Measurements from ENCODE around the gene NECAB3. TPM values are rescaled to one million over a fixed set of nuclear protein-coding genes. Genes with fewer than 3 reads are reported as not detected.
"Not testable (repeated sequence)": the region's sequence is repeated elsewhere in the genome, so short reads cannot be mapped to it uniquely, and the experiment has no call there.

NECAB3 gene
- total RNA-seq, 1 donor from 2014 or later: 18.2 TPM

DNA sequence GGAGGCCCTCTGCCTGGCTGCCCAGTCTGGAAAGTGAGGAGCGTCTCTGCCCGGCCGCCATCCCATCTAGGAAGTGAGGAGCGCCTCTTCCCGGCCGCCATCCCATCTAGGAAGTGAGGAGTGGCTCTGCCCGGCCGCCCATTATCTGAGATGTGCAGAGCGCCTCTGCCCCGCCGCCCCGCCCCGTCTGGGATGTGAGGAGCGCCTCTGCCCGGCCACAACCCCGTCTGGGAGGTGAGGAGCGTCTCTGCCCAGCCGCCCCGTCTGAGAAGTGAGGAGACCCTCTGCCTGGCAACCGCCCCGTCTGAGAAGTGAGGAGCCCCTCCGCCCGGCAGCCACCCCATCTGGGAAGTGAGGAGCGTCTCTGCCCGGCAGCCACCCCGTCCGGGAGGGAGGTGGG is 24.7 kb upstream of the NECAB3 start:
- DNase-seq (ENCODE audit: extremely low read depth, low read depth, low spot score): not testable (repeated sequence)

DNA sequence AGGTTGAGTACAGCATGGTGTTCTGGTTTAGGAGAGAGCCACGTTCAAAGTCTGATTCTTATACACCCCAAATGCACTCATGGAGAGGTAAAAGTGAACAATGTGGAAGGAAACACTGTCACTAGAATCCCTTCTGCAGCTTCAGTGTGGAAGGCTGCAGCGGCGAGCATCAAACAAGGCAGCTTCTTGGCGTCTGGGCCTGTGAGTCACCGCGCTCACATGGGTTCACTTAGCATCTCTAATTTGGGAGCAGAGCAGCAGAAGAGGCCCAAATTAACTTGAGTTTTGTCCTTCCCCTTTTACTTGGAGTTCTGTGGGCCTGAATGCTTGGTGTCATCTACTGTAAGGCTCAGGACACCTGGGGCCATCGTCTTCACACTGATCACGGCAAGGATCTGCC is 22.9 kb upstream of the NECAB3 start:
- DNase-seq (ENCODE audit: extremely low read depth, low read depth, low spot score): no peak

DNA sequence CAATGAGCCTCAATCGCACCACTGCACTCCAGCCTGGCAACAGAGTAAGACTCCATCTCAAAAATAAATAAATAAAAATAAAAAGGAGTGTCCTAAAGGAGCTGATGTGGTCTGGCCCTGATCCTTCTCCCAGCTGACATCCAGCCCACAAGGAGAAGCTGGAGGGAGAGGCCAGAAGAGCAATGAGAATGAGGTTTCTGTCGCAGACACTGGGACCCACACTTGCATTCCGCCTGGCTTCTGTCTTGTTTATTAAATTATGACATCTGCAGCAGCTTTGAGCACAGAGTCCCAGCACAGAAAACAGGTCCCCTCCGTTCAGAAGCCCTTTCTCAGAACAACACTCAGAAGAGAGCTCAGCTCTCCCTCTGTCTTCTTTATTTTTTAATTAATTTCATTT is 22.2 kb upstream of the NECAB3 start:
- DNase-seq (ENCODE audit: extremely low read depth, low read depth, low spot score): no peak

DNA sequence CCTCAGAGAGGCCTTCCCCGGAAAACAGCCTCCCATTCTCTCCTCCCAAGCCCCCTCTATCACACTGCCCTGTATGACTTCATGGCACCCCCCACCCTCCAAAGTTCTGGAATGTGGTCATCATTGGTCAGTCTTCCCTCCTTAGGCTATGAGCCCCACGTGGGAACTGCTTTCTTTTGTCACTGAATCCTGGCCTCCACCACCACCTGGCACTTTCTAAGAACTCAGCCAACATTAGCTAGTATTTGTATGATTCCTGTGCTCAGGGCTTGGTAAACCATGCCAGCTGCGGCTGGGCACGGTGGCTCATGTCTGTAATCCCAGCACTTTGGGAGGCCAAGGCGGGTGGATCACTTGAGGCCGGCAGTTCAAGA is 20.4 kb upstream of the NECAB3 start:
- no peak for DNase-seq (ENCODE audit: extremely low read depth, low read depth, low spot score)

DNA sequence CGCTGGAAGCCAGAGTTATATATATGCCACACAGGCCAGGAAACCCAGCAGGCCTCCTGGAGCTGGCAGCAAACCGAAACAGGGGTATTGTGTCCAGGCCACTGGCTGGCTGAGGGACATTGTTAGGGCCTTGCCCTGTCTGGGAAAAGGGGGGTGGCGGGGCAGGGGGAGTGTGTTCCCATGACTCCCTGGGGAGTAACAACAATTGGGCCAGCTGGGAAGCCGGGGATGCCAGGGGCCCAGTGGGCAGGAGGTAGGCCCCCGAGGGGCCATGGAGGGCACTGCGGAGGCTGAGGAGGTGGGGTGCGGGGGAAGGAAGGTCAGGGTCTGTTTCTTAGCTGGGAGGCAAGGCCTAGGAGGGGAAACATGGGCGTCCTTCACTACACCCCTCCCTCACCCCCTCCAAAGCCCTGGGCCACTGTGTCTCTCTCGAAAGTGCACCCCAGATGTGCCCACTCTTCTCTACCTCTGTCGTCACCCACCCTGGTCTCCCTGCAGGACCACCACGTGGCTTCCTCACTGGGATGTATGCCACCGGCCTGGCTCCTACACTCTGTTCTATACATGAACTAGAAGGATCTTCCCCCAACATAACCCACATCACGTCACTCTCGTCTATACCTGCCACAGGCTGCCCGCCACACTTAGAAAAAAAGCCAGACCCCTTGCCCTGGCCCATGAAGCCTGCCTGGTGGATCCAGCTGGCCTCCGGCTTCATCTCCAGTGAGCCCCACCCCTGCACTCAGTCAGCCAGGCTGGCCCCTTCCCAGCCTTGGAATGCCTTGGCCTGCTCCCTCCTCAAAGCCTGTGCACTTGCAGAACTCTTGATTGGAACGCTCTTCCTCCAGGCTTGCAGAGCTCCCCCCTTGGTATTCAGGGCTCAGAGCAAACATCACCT is 19.8 kb upstream of the NECAB3 start:
- DNase-seq (ENCODE audit: extremely low read depth, low read depth, low spot score): no peak

DNA sequence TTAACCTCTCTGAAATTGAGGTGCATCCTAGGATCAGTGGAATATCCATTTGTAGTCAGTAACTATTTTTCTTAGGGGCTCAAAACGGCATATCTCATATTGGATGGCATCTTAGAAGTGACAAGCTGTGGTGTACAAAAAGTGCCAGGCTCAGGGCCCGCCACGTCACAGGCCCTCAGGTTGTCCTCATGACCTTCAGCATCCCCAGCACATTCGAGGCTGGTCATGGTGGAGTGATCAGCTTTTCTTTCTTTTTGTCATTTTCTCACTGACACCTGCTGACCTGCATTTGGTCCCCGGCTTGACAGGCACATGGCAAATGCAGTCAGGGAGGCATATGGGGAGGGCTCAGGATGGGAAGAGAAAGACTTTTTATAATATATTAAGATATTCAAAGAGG is 19.1 kb upstream of the NECAB3 start:
- no peak for DNase-seq (ENCODE audit: extremely low read depth, low read depth, low spot score)

DNA sequence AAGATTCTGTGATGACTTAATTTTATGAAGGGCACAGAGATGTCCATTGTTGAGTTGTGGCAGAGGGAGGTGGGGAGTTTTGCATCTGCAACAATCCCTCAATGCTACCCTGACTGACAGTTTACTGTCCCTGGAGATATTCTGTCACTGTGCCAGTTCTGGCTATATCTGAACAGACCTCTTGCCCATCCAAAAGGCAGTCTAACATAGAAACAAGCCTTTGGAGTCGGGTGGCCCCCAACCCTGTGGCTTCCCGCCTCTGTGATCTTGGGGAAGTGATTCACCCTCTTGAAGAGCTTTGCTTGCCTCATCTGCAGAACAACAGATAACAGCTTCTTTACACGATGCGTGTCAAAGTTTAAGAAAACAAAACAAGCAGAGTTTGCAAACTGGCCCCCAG is 15.7 kb upstream of the NECAB3 start:
- DNase-seq (ENCODE audit: extremely low read depth, low read depth, low spot score): no peak

DNA sequence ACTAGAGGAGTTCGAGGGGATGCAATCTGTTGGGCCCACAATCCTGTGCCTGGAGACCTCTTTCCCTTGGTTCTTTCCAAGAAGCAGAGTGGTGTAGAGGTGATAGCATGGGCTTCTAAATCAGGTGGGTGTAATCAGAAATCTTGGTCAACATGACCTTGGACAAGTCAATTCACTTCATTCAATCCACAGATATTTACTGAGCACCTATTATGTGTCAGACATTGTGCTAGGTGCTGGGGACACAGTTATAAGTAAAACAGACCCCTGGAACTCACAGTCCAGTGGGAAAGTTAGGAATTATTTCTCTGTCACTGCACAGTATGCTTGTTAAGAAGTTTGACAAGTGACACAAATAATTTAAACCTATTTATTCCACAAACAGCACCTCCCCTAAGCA is 15.3 kb upstream of the NECAB3 start:
- DNase-seq (ENCODE audit: extremely low read depth, low read depth, low spot score): no peak

DNA sequence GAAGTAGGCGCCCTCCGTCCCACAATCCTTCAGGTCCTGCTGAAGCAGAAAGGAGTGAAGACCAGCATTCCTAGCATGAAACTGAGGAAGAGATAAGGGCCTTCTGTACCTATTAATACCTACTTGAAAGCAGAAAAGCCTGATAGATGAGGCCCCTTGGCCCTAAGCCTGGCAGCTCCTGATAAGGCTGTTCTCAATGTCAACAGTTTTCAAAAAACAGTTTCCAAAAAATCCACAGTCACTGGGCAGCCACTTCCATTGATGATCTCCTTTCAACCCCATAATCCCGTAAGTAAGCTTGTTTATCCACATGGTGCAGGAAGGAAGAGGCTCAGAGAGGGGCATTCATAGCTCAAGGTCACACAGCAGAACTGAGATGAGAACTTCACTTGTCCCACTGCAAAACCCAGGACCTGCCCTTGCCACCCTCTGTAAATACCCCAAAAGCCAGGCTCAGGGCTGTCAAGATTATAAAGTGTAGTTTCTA is 14.8 kb upstream of the NECAB3 start:
- DNase-seq (ENCODE audit: extremely low read depth, low read depth, low spot score): no peak

DNA sequence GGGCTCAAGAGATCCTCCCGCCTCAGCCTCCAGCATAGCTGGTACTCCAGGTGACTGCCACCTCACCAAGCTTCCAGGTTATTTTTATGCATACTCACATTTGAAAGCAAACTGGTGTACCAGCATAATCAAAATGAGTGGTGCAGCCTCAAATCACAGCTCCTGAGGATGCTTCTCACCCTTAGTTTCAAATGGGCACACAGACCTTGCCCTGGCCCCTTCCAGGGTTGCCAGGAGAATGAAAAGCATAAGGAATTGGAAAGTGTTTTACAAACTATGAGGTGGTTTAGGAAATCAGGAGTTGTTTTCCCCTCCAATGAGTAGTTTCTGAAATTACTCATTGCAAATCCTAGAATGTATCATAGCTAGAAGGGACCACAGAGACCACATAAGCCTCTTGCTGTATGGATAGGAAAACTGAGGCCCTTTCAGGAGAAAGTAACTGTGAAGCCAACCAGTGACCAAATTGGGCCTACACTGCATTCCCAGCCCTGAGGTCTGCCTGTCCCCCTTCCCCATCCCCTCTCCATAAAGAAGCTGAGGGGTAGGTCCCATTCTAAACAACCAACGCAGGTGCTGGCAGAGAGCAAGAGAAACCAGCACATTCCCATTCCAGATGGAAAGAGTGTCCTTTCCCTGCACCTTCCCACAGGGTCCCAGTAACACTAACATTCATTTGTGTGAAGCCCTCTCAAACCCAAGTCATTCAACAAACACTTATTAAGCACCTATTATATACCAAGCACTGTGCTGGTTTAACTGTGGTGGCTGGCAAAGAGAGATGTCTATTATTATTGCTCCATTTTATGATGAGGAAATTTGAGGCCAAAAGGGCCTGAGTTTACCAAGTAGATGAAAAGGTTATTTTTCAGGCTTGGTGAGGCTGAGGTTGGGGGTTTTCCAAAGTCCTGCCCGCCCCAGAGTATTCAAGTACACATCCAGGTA is 14.0 kb upstream of the NECAB3 start:
- DNase-seq (ENCODE audit: extremely low read depth, low read depth, low spot score): no peak

DNA sequence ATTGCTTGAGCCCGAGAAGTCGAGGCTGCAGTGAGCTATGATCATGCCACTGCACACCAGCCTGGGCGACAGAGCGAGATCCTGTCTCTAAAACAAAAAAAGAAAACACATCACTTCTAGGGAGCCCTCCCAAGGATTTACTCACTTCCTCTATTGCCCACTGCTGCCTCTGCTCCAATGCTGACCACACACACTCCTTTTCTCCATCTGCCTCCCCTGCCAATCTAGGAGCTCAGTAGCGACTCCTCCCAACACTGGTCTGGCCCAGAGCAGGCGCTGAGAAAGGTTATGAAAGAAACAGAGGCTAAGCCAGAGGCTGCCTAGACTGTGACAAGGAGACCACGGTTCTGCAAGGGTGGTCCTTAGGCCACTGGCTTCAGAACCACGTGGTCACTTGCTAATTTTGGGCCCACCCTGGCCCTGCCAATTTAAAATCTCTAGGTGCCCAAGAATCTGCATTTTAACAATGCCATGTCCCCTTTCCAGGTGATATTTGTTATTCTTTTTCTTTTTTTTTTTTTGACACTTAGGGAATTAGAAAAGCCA is 13.2 kb upstream of the NECAB3 start:
- no peak for DNase-seq (ENCODE audit: extremely low read depth, low read depth, low spot score)

DNA sequence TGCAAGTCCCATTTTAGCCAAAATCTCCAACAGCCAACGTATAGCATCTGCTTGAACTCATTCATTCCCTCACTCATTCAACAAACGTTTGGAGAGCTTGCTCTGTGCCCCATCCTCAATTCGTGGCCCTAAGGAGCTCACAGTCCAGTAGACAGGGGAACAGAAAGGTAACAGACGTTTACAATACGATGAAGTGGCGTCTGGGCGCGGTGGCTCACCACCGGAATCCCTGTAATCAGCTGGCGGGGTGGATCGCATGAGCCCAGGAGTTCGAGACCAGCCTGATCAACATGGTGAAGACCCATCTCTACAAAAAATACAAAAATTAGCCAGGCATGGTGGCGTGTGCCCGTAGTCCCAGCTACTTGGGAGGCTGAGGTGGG is 12.7 kb upstream of the NECAB3 start:
- DNase-seq (ENCODE audit: extremely low read depth, low read depth, low spot score): no peak

DNA sequence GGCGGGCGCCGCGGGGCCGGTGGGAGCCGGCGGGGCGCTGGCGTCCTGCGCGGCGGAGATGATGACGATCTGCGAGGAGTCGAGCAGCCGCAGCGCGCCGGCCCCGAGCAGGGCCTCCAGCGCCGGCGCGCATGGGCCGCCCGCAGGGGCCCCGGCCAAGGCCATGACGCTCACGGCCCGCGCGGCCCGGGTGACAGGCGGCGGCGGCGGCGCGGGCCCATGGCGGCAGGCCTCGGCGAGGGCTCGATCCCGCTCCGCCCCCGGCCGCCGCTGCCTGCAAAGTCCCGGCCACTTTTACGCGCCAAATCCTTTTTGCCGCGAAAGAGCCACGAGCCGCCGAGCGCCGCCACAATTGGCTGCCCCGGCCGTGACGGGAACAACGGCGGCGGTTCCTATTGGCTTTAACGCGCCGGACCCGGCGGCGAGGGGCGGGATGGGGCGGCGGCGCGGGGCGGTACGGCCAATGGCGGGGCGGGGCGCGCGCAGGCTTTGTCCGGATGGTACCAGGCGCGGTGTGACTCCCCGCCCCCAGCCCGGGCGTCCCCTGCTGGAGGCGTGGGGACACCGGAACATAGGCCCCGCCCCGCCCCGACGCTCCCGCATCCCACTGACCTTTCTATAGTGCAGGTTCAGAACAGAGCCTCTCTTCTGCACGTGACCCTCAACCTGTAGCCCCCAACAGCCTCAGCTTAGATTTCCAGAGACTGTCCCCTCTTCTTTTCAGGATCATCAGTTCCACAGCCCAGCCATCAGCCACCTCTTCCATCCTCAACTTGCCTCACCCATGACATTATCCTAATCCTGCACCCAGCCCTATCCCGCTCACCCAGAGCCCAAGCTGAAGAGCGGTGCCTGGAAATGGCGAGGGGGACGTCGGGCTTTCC is 12.1 kb upstream of the NECAB3 start, which contains the start of gene E2F1:
Gene E2F1, minus strand, starts transcription at position 286 of the 884 bp plus-strand sequence. Its CDS starts 121 bp downstream, at position 165.
- no peak for DNase-seq (ENCODE audit: extremely low read depth, low read depth, low spot score)

DNA sequence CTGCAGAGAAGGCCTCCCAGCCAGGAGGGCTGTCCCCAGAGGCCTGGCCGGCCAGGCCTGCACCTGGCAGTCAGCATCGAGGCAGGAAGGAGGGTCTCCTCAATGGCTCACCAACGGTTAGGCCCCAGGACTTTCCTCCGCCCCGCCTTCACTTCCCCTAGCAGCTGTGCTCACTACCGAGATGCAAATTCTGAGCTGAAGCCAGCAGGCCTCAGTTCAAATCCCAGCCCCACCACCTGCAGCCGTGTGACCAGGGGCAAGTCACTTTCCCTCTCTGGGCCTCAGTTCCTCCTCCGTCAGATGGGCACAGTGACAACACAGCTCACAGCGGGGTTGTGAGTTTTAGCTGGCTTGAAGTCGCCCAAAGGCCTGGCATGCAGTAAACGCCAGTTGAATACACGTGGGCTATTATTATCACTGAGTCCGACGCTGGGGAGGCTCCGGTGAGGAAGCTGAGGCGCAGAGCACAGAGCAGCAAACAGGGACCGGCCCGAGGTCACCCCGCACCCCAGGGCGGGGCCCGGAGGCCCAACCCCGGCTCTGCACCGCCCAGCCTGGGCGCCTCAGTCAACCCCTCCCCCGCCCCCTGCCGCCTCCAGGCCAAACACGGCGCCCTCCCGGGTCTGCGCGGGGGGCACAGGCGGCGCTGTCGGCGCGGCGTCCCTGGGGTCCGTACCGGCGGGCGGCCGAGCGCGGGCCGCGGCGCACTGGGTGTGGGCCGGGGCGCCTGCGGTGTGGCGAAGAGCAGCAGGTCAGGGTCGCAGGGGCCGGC is 11.3 kb upstream of the NECAB3 start:
- DNase-seq (ENCODE audit: extremely low read depth, low read depth, low spot score): no peak

DNA sequence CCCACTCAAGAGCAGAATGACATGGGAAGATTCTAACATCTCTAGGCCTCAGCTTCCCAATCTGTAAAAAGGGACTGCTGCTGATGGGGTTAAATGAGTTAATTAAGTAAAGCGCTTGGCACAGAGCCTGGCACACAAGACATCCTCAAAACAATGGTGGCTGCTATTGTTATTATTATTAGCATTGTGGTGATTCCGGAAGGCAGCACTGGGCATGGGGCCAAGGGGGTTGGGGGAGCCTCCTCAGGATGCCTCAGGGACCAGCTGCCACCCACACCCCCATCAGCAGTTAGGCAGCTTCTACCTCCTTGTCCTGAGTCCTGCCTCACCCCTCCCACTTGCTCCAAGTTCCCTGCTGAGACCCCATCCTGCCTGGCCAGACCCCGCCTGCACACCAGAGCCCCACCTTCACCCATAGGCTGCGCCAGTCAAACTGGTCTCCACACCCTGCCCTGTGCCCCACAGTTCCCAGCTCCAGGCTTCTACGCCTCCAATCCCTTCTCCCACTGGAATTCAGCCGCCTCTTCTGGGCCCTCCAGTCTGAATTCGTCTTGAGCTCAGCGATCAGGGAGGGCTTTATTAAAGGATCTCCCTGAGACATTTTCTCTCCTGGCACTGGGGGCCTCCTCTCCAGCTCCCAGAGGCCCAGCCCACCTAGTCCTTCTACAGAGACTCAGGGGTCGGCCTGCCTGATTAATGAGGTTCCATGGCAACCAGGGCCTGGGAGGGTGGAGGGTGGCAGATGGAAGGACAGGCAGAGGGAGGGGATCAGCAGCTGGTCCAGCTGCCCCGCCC is 10.5 kb upstream of the NECAB3 start:
- DNase-seq (ENCODE audit: extremely low read depth, low read depth, low spot score): no peak

DNA sequence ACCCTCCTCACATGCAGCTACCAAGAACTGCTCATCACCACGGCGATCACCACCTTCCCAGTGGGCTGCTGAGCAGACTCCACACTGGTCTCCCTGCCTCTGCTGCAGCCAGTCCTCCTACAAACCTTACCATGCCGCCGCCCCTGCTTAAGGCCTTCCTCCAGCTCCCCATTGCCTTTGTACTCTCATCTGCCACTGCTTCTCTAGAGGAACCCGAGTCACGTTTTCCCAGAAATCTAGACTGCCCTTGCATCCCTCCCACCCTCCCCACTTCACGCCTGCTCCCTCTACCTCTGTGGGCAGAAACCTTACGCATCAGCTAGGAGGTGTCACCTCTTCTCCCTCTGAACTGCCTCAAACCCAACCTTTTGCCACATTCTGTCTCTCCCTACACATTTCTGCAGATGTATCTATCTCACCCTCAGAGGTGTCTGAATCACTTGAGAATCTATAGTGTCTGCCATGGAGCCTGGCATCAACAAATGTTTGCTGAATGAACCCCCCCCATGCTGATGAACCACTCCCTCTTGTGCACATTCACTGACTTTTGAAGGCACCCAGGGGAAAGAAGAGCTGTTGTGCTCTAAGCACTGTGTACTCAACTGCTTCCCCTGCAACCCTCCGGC is 7.6 kb upstream of the NECAB3 start:
- DNase-seq (ENCODE audit: extremely low read depth, low read depth, low spot score): no peak

DNA sequence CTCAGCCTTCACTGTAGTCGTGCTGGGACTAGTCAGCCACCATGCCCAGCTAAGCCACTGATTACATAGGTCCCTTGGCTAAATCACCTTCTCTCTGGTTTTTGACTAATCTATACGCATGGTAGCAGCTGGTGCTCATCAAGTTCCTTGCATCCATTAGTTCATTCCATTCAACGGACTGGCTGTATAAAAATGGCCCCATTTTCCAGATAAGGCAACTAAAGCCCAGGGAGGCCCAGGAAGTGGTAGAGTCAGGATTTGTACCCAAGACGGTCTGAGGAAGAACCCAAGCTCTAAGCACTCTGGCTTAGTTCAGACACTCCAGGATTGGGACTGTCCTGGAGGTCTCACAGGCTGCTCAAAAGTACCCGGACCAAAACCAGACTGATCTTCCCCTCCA is 7.1 kb upstream of the NECAB3 start:
- no peak for DNase-seq (ENCODE audit: extremely low read depth, low read depth, low spot score)

DNA sequence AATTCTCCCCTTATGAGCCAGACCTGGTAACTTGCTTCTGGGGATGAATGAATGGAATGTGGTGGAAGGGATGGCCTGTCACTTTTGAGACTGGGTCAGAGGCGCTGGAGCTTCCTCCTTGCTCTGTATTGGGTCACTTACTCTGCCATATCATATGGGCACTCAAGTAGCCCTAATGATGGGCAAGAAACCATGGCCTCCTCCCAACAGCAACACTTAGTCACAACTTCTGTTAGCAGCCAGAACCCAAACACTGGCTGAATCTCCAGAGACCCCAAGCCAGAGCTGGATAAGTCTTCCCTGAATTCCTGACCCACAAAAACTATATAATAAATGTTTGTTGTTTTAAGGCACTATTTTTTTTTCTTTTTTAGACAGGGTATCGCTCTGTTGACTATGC is 6.5 kb upstream of the NECAB3 start:
- DNase-seq (ENCODE audit: extremely low read depth, low read depth, low spot score): no peak

All from glomerular endothelial cell (primary cell).